WI38 (cell line): ENCODE results near the gene MAPKAPK3.
A peak's percentile ranks its signal among the peaks of the same experiment; 100 is the strongest.

Experiments used
- H3K4me3 ChIP-seq: 2 replicates; pipeline ENCODE4 v1.5.1; 2011; ENCODE audit warnings: low read depth, mild to moderate bottlenecking, control low read depth, low read length
- CTCF ChIP-seq: IDR thresholded peaks from 2 replicates; pipeline ENCODE4 v1.5.1; 2012; ENCODE audit warnings: low read depth, mild to moderate bottlenecking, control low read depth, low read length

MAPKAPK3 gene

GRCh38 chr3:50652709-50653108 lies 35.8 kb downstream of the MAPKAPK3 start:
- peak; percentile 28; the same call in 1 of the 2 replicates for TF ChIP-seq CTCF
- no peak overlapping the region for H3K4me3 ChIP-seq

DNA sequence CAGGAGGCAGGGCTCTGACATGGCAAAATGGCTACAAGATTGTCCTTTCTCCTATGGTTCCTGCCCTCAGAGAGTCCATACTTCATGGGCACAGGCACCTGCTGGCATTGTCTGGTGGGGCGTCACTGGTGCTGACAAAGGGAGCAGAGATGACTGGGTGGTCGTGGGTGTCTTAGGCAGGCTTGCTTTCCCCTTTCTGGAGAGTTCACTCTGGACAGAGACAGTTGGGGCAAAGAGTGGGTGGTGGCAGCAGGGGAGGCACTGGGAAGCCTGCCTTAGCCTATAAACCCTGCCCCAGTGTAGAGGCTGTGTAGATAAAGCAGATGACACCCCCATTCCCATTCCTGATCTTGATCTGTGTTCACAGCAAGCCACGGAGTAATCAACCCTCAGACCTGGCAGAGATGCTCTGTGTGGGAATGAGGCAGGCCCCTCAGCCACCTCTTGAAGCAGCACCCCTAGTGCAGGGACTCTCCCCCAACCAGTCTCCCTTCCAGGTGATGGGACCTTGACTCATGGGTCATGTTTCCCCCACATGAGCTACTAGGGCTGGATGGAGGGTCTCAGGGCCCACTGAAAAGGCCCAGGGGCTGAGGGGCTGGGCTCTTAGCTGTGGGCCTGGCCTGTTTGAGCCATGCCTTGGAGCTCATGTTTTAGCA lies 37.1 kb downstream of the MAPKAPK3 start:
- H3K4me3 ChIP-seq: no peak overlapping the region
- no peak for TF ChIP-seq CTCF

DNA sequence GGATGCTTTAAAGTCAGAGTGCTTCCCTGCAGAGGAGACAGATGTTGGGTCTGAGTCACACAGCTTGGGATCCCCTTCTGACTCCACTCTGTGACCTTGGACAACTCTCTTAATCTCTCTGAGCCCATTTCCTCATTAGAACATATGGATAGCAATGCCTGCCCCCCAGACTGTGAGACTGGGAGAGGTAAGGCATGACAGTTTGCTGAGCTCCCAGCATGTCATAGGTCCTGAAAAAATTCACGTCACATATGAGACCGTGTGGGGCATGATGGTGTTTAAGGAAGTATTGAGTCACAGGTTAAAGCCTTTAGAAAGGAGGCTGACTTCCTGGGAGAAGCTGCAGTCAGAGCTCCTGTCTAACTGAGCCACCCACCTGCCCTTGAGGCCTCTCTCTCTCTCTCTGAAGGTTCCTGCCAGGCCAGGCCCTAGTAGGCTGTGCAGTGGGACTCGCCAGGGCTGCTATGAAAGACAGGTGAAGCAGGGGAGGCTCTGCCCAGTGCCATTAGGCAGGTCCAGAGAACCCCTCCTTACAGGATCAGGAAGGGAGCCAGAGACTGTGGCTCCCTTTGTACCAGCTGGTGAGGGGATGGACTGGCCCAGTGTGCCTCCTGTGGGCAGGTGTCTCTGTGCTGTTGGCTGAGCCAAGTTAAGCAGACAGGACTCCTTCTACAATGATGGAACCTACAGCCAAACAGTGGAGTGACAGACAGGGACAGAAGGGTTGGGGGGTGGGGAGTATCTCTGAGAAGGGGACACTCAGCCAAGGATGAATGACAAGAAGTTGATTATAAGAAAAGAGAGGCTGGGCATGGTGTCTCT lies 38.3 kb downstream of the MAPKAPK3 start:
- H3K4me3 ChIP-seq: no peak overlapping the region
- no peak for TF ChIP-seq CTCF

DNA sequence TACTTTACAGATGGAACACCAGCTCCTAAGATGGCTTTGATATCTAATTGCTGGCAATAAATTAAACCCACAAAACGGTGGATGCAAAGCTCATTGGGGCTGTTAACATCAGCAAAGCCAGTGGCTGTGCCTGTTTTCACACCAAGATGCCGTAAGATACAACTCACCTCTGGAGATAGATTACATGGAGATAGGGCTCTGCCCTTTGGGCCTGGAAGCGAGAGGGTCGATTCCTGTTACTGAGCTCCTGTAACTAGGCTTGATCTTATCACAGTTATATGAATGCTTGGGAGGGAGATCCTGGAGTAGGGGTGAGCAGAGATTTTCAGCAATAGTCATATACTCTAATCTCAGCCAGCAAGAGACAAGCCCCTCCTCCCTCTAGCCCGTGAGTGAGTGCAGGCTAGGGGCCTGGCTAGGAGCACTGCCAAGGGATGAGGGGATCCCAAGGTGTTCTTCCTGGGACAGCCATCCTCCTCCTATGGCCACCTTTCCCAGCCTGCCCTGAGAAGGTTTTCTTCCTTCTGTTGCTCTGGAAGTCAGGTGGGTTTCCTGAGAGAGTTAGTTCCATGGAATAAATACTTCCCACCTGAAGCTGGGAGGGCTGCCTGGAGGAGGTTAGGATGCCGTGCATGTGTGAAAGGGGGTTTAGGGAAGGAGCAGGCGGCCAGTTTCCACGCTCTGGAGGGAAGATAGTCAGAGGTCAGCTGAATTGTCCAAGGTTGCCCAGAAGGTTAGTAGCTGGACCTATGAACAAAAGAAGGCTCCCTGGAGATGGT lies 39.7 kb downstream of the MAPKAPK3 start:
- H3K4me3 ChIP-seq: no peak overlapping the region
- no peak for TF ChIP-seq CTCF

GRCh38 chr3:50657407-50657806 lies 40.5 kb downstream of the MAPKAPK3 start:
- no peak for TF ChIP-seq CTCF
- H3K4me3 ChIP-seq: no peak overlapping the region

DNA sequence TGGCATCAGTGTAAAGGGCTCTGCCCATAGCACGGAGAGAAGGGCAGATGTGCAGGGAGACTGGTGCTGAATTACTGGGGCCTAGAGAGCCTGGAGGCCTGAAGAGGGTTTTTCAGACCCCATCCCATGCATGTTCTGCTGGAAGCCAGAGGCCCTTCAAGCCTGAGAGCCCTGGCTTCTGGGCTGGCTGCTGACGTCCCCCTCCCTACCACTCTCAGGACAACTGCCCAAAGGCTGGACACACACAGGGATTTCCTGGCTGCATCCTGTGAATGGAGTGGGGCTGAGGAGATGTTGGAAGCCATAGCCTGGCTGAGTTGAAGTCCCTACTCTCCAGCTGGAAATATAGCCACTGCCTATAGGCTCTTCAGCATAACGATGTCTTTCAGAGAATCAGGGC lies 40.9 kb downstream of the MAPKAPK3 start:
- TF ChIP-seq CTCF: no peak
- no peak overlapping the region for H3K4me3 ChIP-seq
